Caco-2 (cell line): ENCODE results near the gene DOK7. TPM values are rescaled to one million over a fixed set of nuclear protein-coding genes. Genes with fewer than 3 reads are reported as not detected.

ENCODE experiments used
- BruUV-seq: library from RNA; stranded (reverse); fragments of 400-500 nt; replicated peaks from 2 replicates; lab custom pipeline; 2021; lab: Mats Ljungman, UMichigan
- CTCF ChIA-PET: fragments of 300-600 bp; sonication (Branson Sonifier 250); formaldehyde crosslinking; loops from one replicate; lab custom pipeline; 2022; ENCODE audit warnings: antibody characterized with exemption; lab: Charles Lee
- POLR2A ChIA-PET: fragments of 300-600 bp; sonication (Branson Sonifier 250); formaldehyde crosslinking; loops from one replicate; lab custom pipeline; 2022; ENCODE audit warnings: antibody characterized with exemption; lab: Charles Lee
- DNase-seq, 2 experiments: peaks; one replicate each; pipeline versions ENCODE4 v3.0.0 to v3.0.0-alpha.2; 2020 to 2022
- H3K27me3 ChIP-seq: replicated peaks from 2 replicates; pipeline ENCODE4 v1.6.0; 2011; ENCODE audit warnings: low read length; ENCODE audit not compliant: control insufficient read depth, insufficient read depth
- H3K36me3 ChIP-seq: 2 replicates; pipeline ENCODE4 v1.5.1; 2011; ENCODE audit warnings: low read length; ENCODE audit not compliant: control insufficient read depth, insufficient read depth
- H3K4me1 ChIP-seq: fragments of 250-450 bp; sonication (Bioruptor Pico); 2 replicates; pipeline ENCODE4 v1.5.1; 2020; ENCODE audit warnings: mild to moderate bottlenecking
- H3K4me3 ChIP-seq: 2 replicates; pipeline ENCODE4 v1.5.1; 2011; ENCODE audit warnings: low read depth, mild to moderate bottlenecking, control low read depth, low read length
- H3K9me3 ChIP-seq: fragments of 250-450 bp; sonication (Bioruptor Pico); 2 replicates; pipeline ENCODE4 v1.5.1; 2020; ENCODE audit warnings: mild to moderate bottlenecking, moderate library complexity
- H3K27ac Mint-ChIP-seq: one replicate; pipeline ENCODE4 v1.8.0; 2022; ENCODE audit warnings: mixed read lengths; ENCODE audit not compliant: unreplicated experiment
- H3K27me3 Mint-ChIP-seq: one replicate; pipeline ENCODE4 v1.8.0; 2022; ENCODE audit warnings: mixed read lengths; ENCODE audit not compliant: insufficient read depth, unreplicated experiment
- H3K36me3 Mint-ChIP-seq: one replicate; pipeline ENCODE4 v1.8.0; 2022; ENCODE audit warnings: mild to moderate bottlenecking, mixed read lengths; ENCODE audit not compliant: insufficient read depth, unreplicated experiment
- H3K4me1 Mint-ChIP-seq: one replicate; pipeline ENCODE4 v1.8.0; 2022; ENCODE audit warnings: low read depth, mixed read lengths; ENCODE audit not compliant: unreplicated experiment
- H3K4me3 Mint-ChIP-seq: one replicate; pipeline ENCODE4 v1.8.0; 2022; ENCODE audit warnings: mild to moderate bottlenecking, moderate library complexity, mixed read lengths; ENCODE audit not compliant: unreplicated experiment
- H3K9me3 Mint-ChIP-seq: one replicate; pipeline ENCODE4 v1.8.0; 2022; ENCODE audit warnings: mixed read lengths; ENCODE audit not compliant: unreplicated experiment
- CTCF ChIP-seq, 2 experiments: fragments of 200-600 bp in 1 of 2; IDR thresholded peaks; 1 replicate in 1 of 2; 2 replicates in 1 of 2; pipeline versions ENCODE4 v1.5.1 to v1.8.0; 2011 to 2022; ENCODE audit warnings: antibody characterized with exemption in 1 of 2, control low read depth in 1 of 2, inconsistent platforms in 1 of 2, low read depth in 1 of 2, low read length in 1 of 2, mild to moderate bottlenecking in 1 of 2, moderate library complexity in 1 of 2; ENCODE audit not compliant: insufficient read depth in 1 of 2, severe bottlenecking in 1 of 2, unreplicated experiment in 1 of 2
- intact Hi-C: fragments of 100-400 bp; cut with micrococcal nuclease; formaldehyde crosslinking; loops from one replicate; pipeline ENCODE4 v1.10.0; 2022; ENCODE audit not compliant: unreplicated experiment
- total RNA-seq: library from RNA; stranded (reverse); gene quantifications from 2 replicates; pipeline ENCODE4 v1.2.3, GENCODE V29; 2022

Gene DOK7
- total RNA-seq, 1 experiment from 2014 or later = 0.29 TPM

DNA sequence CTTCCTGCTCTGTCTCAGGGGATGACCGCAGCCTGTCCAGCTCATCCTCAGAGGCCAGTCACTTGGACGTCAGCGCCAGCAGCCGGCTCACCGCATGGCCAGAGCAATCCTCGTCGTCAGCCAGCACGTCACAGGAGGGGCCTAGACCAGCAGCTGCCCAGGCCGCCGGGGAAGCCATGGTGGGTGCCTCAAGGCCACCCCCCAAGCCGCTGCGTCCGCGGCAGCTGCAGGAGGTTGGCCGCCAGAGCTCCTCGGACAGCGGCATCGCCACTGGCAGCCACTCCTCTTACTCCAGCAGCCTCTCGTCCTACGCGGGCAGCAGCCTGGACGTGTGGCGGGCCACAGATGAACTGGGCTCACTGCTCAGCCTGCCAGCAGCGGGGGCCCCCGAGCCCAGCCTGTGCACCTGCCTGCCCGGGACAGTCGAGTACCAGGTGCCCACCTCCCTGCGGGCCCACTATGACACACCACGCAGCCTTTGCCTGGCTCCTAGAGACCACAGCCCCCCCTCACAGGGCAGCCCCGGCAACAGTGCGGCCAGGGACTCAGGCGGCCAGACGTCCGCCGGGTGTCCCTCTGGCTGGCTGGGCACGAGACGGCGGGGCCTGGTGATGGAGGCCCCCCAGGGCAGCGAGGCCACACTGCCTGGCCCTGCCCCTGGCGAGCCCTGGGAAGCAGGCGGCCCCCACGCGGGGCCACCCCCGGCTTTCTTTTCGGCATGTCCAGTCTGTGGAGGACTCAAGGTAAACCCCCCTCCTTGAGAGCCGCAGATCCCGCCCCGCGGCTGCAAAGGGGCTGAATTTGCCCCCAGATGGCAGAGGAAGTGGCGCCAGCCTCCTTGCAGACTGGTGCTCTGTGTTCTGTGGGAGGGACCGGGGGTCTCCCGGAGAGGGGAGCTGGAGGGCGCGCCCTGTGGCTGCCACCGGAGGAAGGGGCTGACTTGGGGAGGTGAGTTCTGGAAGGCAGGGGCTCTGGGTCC is 29.9 kb downstream of the DOK7 start:
- no peak overlapping the region for H3K4me3 Mint-ChIP-seq
- no peaks in the 10 kb centered on the region for H3K9me3 Mint-ChIP-seq
- no peak for DNase-seq
- H3K4me1 ChIP-seq = 0 out of 2 replicates have a peak, but pooled peaks cover 3% of the 10 kb centered on the region
- H3K36me3 ChIP-seq = no peaks in the 10 kb centered on the region
- H3K27ac Mint-ChIP-seq = no peak overlapping the region
- H3K27me3 ChIP-seq = no peaks in the 10 kb centered on the region
- ChIA-PET CTCF (no interaction called here), POLR2A (interaction anchor here (0.6 kb wide), 2 partner anchors 186 to 463 kb away, joined by 3 to 7 read pairs; no protein-coding TSS in a partner anchor)
- TF ChIP-seq CTCF (IDR thresholded peaks at IDR 0.05; ENCODE audit: insufficient read depth in 1 of 2, low read depth in 1 of 2, low read length in 1 of 2, severe bottlenecking in 1 of 2, unreplicated experiment in 1 of 2) = no peak
- no peak overlapping the region for H3K4me3 ChIP-seq
- no peaks in the 10 kb centered on the region for H3K4me1 Mint-ChIP-seq
- peaks cover 55% of the 10 kb centered on the region for H3K36me3 Mint-ChIP-seq
- BruUV-seq = no TSS peak
- intact Hi-C loops = no loop called here
- H3K9me3 ChIP-seq = no peaks in the 10 kb centered on the region
- peaks cover 15% of the 10 kb centered on the region for H3K27me3 Mint-ChIP-seq

DNA sequence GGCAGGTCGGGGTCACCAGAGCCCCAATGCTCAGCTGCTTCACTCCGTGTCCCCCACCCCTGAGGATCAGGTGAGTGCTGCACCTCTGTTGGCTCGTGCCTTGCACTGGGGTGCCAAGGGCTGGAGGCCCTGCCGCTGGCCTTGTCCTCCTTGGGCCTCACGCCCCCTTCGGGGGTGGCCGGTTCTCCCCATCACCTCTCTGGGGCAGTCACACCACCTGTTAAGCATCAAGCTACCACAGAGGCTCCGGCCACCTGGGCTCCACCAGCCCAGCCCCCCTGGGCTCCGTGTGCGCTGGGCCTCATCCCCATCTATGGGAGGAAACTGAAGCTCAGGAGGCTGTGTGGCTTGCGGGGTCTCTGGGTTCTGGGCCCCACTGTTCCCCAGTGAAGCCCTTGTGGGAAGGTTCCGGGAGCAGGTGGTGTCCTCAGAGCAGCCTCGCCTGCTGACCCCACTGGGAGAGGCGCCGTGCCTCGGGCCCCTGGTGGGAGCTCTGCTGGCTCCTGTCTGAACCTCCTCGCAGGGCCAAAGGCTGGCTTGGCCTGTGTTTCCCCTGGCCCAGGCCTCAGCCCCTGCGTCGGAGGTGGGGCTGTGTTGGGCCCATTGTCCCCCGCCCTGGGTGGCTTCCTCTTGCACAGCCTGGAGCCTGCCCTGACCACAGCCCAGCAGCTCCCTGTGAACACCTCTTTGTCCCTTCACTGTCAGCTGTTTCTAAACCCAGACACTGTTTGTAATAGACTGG is 30.8 kb downstream of the DOK7 start:
- POLR2A ChIA-PET = interaction anchor here (0.5 kb wide), 1 partner anchor 24 kb away, joined by 3 read pairs; no protein-coding TSS in a partner anchor
- CTCF ChIA-PET = no interaction called here
- no TSS peak for BruUV-seq
- H3K9me3 ChIP-seq = no peaks in the 10 kb centered on the region
- no peak overlapping the region for H3K4me3 ChIP-seq
- H3K27me3 ChIP-seq = no peaks in the 10 kb centered on the region
- no peak for DNase-seq
- intact Hi-C loops = no loop called here
- Mint-ChIP-seq H3K4me3 (no peak overlapping the region), H3K4me1 (no peaks in the 10 kb centered on the region), H3K27me3 (peaks cover 15% of the 10 kb centered on the region), H3K27ac (no peak overlapping the region), H3K36me3 (peaks cover 62% of the 10 kb centered on the region), H3K9me3 (no peaks in the 10 kb centered on the region)
- H3K36me3 ChIP-seq = no peaks in the 10 kb centered on the region
- TF ChIP-seq CTCF (IDR thresholded peaks at IDR 0.05; ENCODE audit: insufficient read depth in 1 of 2, low read depth in 1 of 2, low read length in 1 of 2, severe bottlenecking in 1 of 2, unreplicated experiment in 1 of 2) = no peak
- H3K4me1 ChIP-seq = 0 out of 2 replicates have a peak, but pooled peaks cover 3% of the 10 kb centered on the region

DNA sequence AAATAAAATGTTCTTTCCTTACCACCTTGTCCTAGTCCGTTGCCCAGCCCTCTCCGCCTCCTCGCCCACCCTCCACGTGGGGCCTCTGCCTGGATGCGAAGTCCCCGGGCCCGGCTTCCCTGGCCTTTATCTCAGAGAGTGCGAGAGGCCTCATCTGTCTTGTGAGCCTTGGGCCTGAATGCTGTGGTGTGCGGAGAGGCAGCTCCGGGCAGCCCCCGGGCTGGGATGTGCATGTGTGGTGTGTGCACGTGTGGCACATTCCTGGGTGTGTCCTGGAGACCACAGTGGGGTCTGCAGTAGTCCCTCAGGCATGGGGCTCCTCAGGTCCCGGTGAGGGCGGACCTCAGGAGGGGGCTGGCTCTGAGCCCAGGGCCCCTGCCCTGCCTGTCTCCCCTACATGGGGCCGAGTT is 31.4 kb downstream of the DOK7 start:
- no peaks in the 10 kb centered on the region for H3K4me1 Mint-ChIP-seq
- no TSS peak for BruUV-seq
- Histone ChIP-seq H3K4me3 (no peak overlapping the region), H3K4me1 (0 out of 2 replicates have a peak, but pooled peaks cover 3% of the 10 kb centered on the region), H3K27me3 (no peaks in the 10 kb centered on the region), H3K9me3 (no peaks in the 10 kb centered on the region), H3K36me3 (no peaks in the 10 kb centered on the region)
- no peaks in the 10 kb centered on the region for H3K9me3 Mint-ChIP-seq
- H3K27me3 Mint-ChIP-seq = peaks cover 15% of the 10 kb centered on the region
- CTCF ChIA-PET = no interaction called here
- no peak for TF ChIP-seq CTCF (IDR thresholded peaks at IDR 0.05; ENCODE audit: insufficient read depth in 1 of 2, low read depth in 1 of 2, low read length in 1 of 2, severe bottlenecking in 1 of 2, unreplicated experiment in 1 of 2)
- intact Hi-C loops = no loop called here
- H3K27ac Mint-ChIP-seq = no peak overlapping the region
- POLR2A ChIA-PET = no interaction called here
- H3K36me3 Mint-ChIP-seq = peaks cover 61% of the 10 kb centered on the region
- DNase-seq = no peak
- no peak overlapping the region for H3K4me3 Mint-ChIP-seq
